PC-3 (cell line): Measurements from ENCODE around the gene PARD6A. TPM values are rescaled to one million over a fixed set of nuclear protein-coding genes. Genes with fewer than 3 reads are reported as not detected.
A peak's percentile ranks its signal among the peaks of the same experiment; 100 is the strongest.

Experiments used
- ATAC-seq: fragments of 200-7000 bp; cut with Tn5 transposase; 2 replicates; pipeline ENCODE4 v1.9.1; 2020; ENCODE audit warnings: mild to moderate bottlenecking, moderate library complexity
- BruUV-seq: library from RNA; stranded (reverse); fragments of 400-500 nt; replicated peaks from 2 replicates; lab custom pipeline; 2021; lab: Mats Ljungman, UMichigan
- CTCF ChIA-PET: fragments of 300-600 bp; sonication (Branson Sonifier 250); formaldehyde crosslinking; loops from one replicate; lab custom pipeline; 2022; ENCODE audit warnings: antibody characterized with exemption; lab: Charles Lee
- POLR2A ChIA-PET: fragments of 300-600 bp; sonication (Branson Sonifier 250); formaldehyde crosslinking; loops from one replicate; lab custom pipeline; 2022; ENCODE audit warnings: antibody characterized with exemption; ENCODE audit not compliant: unreplicated experiment; lab: Charles Lee
- DNase-seq: peaks from one replicate; pipeline ENCODE4 v3.0.0-alpha.2; 2015
- H2AFZ ChIP-seq: fragments of 300-600 bp; sonication (generic); 2 replicates; pipeline ENCODE4 v1.6.0; 2016; ENCODE audit warnings: antibody characterized with exemption, low read length
- H3F3A ChIP-seq: fragments of 300-600 bp; sonication (generic); one replicate; pipeline ENCODE4 v1.6.0; 2017; ENCODE audit warnings: antibody characterized with exemption, low read length, control low read depth, mild to moderate bottlenecking; ENCODE audit not compliant: unreplicated experiment
- H3K27ac ChIP-seq: fragments of 300-600 bp; sonication (generic); 2 replicates; pipeline ENCODE4 v1.5.1; 2016; ENCODE audit warnings: mild to moderate bottlenecking, low read length
- H3K27me3 ChIP-seq: fragments of 300-600 bp; sonication (generic); 2 replicates; pipeline ENCODE4 v1.6.1; 2016; ENCODE audit warnings: low read length, mixed read lengths
- H3K36me3 ChIP-seq: fragments of 300-600 bp; sonication (generic); 2 replicates; pipeline ENCODE4 v1.6.1; 2016; ENCODE audit warnings: low read depth, mixed run types, low read length, mixed read lengths
- H3K4me1 ChIP-seq: fragments of 300-600 bp; sonication (generic); 2 replicates; pipeline ENCODE4 v1.5.1; 2016; ENCODE audit warnings: low read length; ENCODE audit not compliant: insufficient read depth
- H3K4me2 ChIP-seq: fragments of 300-600 bp; sonication (generic); 2 replicates; pipeline ENCODE4 v1.6.0; 2016; ENCODE audit warnings: low read length
- H3K4me3 ChIP-seq: fragments of 300-600 bp; sonication (generic); 2 replicates; pipeline ENCODE4 v1.5.1; 2016; ENCODE audit warnings: mild to moderate bottlenecking, low read length, mixed read lengths
- H3K79me2 ChIP-seq: fragments of 300-600 bp; sonication (generic); 2 replicates; pipeline ENCODE4 v1.6.1; 2017; ENCODE audit warnings: low read length, mixed read lengths
- H3K9ac ChIP-seq: fragments of 300-600 bp; sonication (generic); 2 replicates; pipeline ENCODE4 v1.6.0; 2016; ENCODE audit warnings: mild to moderate bottlenecking, low read length
- H3K9me2 ChIP-seq: fragments of 300-600 bp; sonication (generic); replicated peaks from 2 replicates; pipeline ENCODE4 v1.6.1; 2016; ENCODE audit warnings: mixed run types, low read length, mixed read lengths
- H3K9me3 ChIP-seq: fragments of 300-600 bp; sonication (generic); 2 replicates; pipeline ENCODE4 v1.6.1; 2016; ENCODE audit warnings: low read length, mixed read lengths
- H4K20me1 ChIP-seq: fragments of 300-600 bp; sonication (generic); 2 replicates; pipeline ENCODE4 v1.6.1; 2016; ENCODE audit warnings: low read length, mixed read lengths
- CTCF ChIP-seq: fragments of 300-600 bp; sonication (generic); conservative IDR thresholded peaks from 2 replicates; pipeline ENCODE4 v1.5.1; 2017; ENCODE audit warnings: antibody characterized with exemption, low read depth, mild to moderate bottlenecking, low read length
- EZH2 ChIP-seq: fragments of 300-600 bp; sonication (generic); IDR thresholded peaks from one replicate; pipeline ENCODE4 v1.6.1; 2017; ENCODE audit warnings: antibody characterized with exemption, mild to moderate bottlenecking, low read length; ENCODE audit not compliant: unreplicated experiment
- EZH2phosphoT487 ChIP-seq: fragments of 300-600 bp; sonication (generic); IDR thresholded peaks from 2 replicates; pipeline ENCODE4 v1.6.1; 2018; ENCODE audit warnings: mild to moderate bottlenecking, antibody characterized with exemption, low read length, borderline replicate concordance
- intact Hi-C: fragments of 100-400 bp; cut with micrococcal nuclease; formaldehyde crosslinking; loops from 2 replicates; pipeline ENCODE4 v1.9.0; 2023
- total RNA-seq: library from RNA; depleted of rRNA; stranded (reverse); fragments of >200 nt; gene quantifications from 2 replicates; pipeline ENCODE4 v1.2.3, GENCODE V29; 2014

The PARD6A gene
- total RNA-seq, 1 experiment from 2014 or later: 15.1 TPM

GRCh38 chr16:67679935-67680897 lies 19.5 kb downstream of the PARD6A start:
- Histone ChIP-seq H3K4me2 (no peak overlapping the region), H2AFZ (no peak overlapping the region), H3K9me2 (no peaks in the 10 kb centered on the region), H3F3A (no peaks in the 10 kb centered on the region), H4K20me1 (no peaks in the 10 kb centered on the region), H3K4me1 (peaks cover 9% of the 10 kb centered on the region), H3K79me2 (no peaks in the 10 kb centered on the region), H3K9ac (no peak overlapping the region), H3K27me3 (no peaks in the 10 kb centered on the region), H3K36me3 (no peaks in the 10 kb centered on the region; the same call in 1 of the 2 replicates), H3K4me3 (no peak overlapping the region), H3K27ac (no peak overlapping the region), H3K9me3 (no peaks in the 10 kb centered on the region)
- no peak for ATAC-seq
- DNase-seq: no peak
- no TSS peak for BruUV-seq
- CTCF ChIA-PET: interaction anchor here (0.6 kb wide), 2 partner anchors 11 to 137 kb away, joined by 3 read pairs; no protein-coding TSS in a partner anchor
- TF ChIP-seq EZH2phosphoT487 (no peak), EZH2 (no peak), CTCF (no peak)
- POLR2A ChIA-PET: interaction anchor here (0.6 kb wide), 1 partner anchor 39 kb away, joined by 3 read pairs; no protein-coding TSS in a partner anchor
- intact Hi-C loops: no loop called here

DNA sequence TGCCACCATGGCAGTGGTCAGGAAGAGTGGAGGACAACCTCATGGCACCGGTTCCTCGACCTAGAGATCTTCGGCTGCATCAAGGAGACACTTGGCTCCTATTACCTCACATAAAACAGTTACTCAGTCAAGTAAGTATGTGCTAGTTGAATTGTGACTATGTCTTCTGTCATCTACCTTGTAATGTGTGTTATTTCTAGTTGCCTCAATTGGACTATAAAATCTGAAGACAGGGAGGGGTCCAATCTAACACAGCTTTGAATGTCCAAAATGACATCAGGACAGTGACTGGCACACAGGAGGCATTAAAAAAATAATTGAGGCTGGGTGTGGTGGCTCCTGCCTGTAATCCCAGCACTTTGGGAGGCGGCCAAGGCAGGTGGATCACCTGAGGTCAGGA lies 23.0 kb downstream of the PARD6A start:
- peak; percentile 29 for DNase-seq
- intact Hi-C loops: no loop called here
- H3K4me2 ChIP-seq: no peak overlapping the region
- no peaks in the 10 kb centered on the region for H3K27me3 ChIP-seq
- no TSS peak for BruUV-seq
- H2AFZ ChIP-seq: no peak overlapping the region
- no peak overlapping the region for H3K4me3 ChIP-seq
- no peaks in the 10 kb centered on the region for H3K79me2 ChIP-seq
- TF ChIP-seq EZH2 (no peak), EZH2phosphoT487 (no peak), CTCF (no peak)
- no peaks in the 10 kb centered on the region for H3F3A ChIP-seq
- H3K36me3 ChIP-seq: no peaks in the 10 kb centered on the region; the same call in 1 of the 2 replicates
- H3K4me1 ChIP-seq: 0 out of 2 replicates have a peak, but pooled peaks cover 3% of the 10 kb centered on the region
- H3K9me2 ChIP-seq: no peaks in the 10 kb centered on the region
- H3K9ac ChIP-seq: no peak overlapping the region
- ChIA-PET POLR2A (no interaction called here), CTCF (no interaction called here)
- H4K20me1 ChIP-seq: no peaks in the 10 kb centered on the region
- no peaks in the 10 kb centered on the region for H3K9me3 ChIP-seq
- H3K27ac ChIP-seq: peak overlapping the region; percentile 61
- no peak for ATAC-seq
